NCI-H1092 treated with DMSO at 0.1 percent for 48 hours (cell line): Measurements from ENCODE around the gene C5orf15.
A peak's percentile ranks its signal among the peaks of the same experiment; 100 is the strongest.
"Not testable (repeated sequence)": the region's sequence is repeated elsewhere in the genome, so short reads cannot be mapped to it uniquely, and the experiment has no call there.

ENCODE experiments used
- DNase-seq: peaks from one replicate; lab custom pipeline; 2025; lab: John Stamatoyannopoulos, UW

C5orf15 gene

DNA sequence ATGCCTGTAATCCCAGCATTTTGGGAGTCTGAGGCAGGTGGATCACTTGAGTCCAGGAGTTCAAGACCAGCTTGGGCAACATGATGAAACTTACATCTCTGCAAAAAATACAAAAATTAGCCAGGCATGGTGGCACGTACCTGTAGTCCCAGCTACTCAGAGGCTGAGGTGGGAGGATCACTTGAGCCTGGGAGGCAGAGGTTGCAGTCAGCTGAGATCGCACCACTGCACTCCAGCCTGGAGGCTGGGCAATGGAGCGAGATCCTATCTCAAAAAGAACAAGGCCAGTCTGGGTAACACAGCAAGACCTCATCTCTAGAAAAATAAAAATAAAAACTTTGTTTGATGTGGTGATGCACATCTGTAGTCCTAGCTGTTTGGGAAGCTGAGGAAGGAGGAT lies 30.8 kb downstream of the C5orf15 start:
- not testable (repeated sequence) for DNase-seq

GRCh38 chr5:133936651-133937015 lies 31.8 kb downstream of the C5orf15 start:
- DNase-seq, result no peak

DNA sequence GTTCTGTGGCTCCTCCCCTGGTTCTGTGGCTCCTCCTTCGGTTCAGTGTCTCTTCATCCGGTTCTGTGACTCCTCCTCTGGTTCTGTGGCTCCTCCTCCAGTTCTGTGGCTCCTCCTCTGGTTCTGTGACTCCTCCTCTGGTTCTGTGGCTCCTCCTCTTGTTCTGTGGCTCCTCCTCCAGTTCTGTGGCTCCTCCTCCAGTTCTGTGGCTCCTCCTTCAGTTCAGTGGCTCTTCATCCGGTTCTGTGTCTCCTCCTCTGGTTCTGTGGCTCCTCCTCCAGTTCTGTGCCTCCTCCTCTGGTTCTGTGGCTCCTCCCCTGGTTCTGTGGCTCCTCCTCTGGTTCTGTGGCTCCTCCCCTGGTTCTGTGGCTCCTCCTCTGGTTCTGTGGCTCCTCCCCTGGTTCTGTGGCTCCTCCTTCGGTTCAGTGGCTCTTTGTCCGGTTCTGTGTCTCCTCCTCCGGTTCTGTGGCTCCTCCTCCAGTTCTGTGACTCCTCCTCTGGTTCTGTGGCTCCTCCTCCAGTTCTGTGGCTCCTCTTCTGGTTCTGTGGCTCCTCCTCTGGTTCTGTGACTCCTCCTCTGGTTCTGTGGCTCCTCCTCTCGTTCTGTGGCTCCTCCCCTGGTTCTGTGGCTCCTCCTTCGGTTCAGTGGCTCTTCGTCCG lies 32.3 kb downstream of the C5orf15 start:
- DNase-seq, result not testable (repeated sequence)

- DNase-seq, result no peak
Measured at GRCh38 chr5:133935667-133935940, 32.8 kb downstream of the C5orf15 start.

GRCh38 chr5:133934822-133935666 lies 33.4 kb downstream of the C5orf15 start:
- DNase-seq, result peak; percentile 53

DNA sequence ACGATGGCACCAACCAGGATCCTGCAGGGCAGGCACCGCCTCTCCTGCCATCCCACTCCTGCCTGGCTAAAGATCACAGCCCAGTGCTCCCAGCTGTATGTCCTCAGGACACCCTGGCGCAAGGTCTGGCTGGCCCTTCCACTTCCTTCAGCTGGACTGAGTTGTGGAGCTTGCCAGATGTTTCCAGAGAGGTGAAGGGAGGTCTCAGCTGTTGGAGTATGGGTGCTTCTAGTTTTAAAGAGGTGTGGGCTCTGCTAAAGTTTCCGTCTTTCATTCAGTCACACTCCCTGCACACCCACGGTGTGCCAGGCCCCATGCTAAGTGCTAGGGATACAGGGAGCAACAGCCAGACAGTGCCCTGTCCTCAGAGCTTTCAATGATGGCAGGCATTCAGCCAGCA lies 34.1 kb downstream of the C5orf15 start:
- no peak for DNase-seq

DNA sequence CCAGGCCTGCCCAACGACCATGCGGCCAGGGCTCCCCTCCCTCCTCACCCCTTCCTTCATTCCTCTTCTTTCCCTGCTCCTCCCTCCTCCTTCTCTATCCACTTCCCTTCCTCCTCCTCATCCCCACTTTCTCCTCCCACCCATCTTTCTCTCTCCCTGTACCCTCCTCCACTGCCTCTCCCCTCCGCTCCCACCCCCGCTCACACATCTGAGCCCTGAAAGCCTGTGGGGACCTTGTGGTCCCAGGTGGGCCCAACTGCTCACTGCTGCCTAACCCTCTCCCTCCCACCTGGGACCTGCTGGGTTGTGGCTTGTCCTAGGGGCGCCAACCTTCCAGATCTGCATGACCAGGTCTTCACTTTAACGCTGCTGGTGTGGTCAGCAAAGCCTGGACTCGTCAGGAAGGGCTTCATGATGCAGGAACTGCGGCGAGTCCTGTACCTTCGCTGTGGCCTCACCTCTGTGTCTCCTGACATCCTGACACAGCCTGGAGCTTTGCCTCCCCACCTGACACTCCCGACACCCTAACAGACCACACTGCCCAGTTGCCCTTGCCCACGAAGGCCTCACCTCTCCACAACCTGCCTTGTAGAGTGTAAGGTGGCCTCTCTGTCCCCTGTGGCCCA lies 34.6 kb downstream of the C5orf15 start:
- no peak for DNase-seq

DNA sequence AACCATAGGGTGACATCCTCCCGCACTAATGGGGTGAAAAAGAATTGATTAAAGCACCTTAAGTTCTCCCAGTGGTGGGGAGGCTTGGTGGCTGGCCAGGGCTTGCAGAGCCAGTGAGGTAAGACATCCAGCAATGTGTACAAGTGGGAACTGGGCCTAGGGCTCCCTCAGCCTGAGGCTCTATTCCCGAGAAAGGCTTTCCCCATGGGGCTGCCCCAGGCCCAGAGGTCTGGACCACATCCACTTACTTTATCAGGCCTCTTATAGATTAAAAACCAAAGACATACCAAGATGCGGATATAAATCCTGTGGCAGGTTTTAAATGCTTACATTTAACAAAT lies 35.3 kb downstream of the C5orf15 start:
- no peak for DNase-seq

- no peak for DNase-seq
Measured at GRCh38 chr5:133932441-133933168, 35.8 kb downstream of the C5orf15 start.

DNA sequence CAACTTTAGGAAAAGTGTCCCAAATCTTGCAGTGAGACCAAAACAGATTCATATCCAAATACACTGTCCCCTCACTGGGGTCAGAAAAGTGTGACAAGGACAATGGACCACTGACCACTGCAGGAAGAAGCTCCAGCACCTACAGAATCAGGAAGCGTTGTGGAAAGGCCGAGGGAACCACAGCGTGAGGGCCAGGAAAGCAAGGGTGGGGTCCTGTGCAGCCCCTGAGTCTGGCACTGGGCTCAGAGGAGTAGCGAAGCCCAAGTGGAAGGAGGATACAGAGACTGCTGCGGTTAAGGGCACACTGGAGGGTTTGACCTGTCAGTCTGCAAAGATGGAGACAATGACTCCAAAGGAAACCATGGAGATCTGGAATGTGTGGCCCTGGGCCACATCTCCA lies 36.9 kb downstream of the C5orf15 start:
- DNase-seq, result no peak

- no peak for DNase-seq
Measured at GRCh38 chr5:133930813-133931090, 37.7 kb downstream of the C5orf15 start.

DNA sequence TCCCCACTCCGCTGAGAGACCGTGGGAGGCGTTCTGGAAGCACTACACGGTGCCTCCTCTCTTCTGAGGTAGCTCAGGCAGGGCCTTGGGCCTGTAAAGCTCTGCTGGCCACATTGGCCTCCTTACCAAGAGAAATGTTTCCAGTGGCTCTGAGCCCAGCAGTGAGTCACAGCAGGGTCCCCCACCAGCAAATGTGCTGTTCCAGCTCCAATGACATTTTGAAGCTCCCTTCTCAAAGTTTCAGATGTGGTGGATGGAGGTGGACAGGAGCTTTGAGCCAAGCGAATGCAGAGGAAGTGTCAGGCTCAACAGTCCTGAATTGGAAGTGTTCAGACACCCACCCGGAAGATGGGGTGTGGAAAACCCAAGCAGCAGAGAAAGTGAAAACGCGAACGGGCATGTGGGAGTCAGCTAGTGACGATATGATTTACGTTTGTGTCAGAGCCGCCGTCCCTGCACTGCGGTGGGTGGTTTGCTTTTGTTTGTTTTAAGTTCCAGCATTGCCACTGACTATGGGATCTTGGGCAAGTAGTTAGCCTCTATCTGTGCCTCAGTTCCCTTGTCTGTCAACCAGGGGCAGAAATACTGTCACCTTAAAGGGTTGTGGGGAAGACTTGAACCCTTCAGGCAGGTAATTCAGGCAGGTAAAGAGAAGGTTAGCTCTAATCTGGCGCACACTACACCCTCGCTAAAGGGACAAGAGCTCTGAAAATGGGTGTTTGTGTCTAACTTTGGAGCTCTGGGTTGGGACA lies 38.2 kb downstream of the C5orf15 start:
- no peak for DNase-seq

DNA sequence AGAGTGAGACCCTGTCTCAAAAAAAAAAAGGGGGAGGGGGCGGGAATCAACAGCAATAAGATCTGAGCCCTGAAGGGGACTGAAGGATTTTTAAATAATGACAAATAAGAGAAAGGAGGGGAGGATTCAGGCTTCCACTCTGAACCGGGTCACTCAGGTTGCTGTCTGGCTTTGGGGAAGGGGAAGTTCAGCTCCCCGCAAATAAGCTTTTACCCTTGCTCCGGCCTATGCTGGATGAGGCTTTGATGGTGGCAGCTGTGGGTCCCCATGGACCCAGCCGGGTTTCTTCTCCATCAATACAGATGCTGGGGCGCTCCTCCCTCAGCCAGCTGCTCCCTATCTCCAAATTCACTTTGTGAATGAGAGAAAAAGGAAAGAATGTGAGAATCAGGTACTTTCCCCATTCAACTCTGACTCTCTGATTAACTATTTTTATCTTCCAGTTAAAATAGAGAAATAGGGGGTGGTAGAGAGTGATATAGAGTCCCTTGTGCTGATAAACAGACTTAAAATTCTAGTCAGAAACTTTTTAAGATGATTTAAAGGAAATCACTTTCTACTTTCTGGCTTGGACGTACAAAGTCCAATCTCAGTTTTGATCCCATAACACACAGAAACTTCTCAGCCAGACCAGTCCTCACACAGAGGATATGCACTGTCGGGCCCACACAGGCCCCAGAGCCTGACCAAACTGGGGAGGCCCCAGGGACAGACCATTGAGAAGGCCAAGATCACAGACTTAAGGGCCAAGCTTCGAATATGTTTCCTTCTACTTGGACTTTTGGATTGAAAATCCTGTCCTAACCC lies 39.6 kb downstream of the C5orf15 start:
- DNase-seq, result no peak

DNA sequence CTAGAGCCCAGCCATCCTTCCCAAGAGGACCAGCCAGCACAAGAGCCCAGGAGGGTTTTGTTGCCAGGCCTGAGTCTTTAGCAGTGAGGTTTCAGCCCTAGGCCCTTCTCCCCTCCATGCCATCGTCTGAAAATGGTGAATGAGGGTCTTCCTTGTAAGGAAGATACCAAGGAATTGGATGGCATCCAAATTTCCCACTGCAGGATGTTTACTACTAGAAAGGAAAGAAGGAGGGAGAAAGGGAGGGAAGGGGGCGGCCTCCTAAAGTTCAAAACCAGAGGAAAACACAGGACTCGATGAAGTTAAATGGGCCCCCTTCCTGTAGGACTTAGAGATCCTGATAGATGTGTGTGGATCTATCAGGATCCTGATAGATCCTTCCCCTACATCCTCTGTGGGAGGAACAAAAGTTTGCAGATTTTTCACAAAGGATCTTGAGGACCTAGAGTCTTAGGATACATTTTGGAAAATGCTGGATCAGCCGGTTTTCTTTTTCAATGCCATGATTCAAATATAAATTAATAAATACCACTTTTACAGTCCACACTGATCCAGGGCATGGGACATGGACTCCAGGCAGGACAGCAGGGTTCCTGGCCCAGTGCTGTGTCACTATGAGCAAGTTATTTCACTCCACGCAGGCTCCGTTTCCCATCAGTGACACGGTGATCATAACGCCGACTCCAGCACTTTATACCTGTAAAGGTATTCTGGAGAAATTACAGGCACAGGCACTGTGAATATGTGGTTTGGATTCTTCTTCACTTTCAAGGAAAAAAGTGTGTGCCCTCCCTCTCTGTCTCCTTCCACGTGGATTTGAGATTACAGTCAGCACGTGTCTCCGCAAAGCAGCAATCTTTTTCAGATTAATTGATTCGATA lies 40.9 kb downstream of the C5orf15 start:
- DNase-seq, result no peak

DNA sequence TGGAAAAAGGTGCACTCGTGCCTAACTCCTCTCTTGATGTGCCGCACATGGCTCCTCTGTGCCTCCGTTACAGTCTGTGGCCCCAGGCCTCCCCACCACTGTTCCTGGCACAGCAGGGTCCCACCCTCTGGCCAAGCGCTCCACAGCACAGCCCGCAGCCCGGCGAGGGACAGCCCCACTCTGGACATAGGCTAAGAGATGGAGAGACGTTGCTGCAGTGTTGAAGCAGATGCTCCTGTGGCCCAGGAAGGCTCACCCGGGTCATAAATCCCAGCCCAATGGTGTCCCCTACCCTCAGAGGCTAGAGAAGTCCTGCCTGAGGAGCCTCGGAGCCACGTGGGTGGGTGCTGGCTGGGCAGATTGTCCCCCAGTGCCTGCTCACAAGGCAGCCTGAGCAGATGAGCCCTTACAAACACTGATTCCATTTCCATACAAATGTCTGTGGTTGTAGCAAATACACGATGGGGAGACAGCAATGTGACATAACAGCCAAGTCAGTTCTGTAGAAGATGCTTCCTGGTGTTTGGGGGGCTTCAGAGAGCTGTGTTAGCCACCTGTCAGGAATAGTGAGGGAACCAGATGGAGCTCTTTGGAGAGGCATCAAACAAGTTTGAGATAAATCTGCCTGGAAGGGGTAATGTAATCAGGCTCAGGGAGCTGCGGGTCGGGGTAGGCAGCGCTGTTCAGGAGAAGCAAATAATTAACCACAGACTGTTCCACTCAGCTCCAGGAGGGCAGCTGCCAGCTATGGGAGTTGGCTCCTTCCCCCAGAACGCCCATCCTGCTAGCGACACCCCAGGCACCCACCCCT lies 41.7 kb downstream of the C5orf15 start:
- peak; percentile 64 for DNase-seq

DNA sequence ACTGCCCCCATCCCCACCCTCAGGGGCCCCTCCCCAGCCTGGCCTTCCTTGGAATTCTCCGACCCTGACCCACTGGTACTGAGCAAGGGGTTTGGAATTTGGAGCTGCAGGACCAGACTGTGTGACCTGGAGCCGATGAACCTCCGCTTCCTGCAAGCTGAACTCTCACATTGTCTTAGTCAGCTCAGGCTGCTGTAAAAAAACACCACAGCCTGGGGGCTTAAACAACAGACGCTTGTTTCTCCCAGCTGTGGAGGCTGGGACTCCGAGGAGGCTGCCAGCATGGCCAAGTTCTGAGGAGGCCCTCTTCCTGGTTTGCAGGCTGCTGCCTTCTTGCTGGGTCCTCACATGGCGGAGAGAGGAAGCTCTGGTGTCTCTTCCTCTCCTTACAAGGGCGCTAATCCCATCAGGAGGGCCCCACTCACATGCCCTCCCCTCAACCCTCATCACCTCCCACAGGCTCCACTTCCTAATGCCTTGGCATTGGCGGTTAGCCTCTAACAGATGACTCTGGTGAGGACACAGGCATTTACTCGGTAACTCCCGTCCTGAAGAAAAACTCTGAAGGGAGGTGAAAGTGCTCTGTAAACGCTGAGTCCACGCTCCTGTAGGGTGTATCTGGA lies 42.4 kb downstream of the C5orf15 start:
- DNase-seq, result no peak

GRCh38 chr5:133925269-133925668 lies 43.2 kb downstream of the C5orf15 start:
- DNase-seq, result no peak

DNA sequence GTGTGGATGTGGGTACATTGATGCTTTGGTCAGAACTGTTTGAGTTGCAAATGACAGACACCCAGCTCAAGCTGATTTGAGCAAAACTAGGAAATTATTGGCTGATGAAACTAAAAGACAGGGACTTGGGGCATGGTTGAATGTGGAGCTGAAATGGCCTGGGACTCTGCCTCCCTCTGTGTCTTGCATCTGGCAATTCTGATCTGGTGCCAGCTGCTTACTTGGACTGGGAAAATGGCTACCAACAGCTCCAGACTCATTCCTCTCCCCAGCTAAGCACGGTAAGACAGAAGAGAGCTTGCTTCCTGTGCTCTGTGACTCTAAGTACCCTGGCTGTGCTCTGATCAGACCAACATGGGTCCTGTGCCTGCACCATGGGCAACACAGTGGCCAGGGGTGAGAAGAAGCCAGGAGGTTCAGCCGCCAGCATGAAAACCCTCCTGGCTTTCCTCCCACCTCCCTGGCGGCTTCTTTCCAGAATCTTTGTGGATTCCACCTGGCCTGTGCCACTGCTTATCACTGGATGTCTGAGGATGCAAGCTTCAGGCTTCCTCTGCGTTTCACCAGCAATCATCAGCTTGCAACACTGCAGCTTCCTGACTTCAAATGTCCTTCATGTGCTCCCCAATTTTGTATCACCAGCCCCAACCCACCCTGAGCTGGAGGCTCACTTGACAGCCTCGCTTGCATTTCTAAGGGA lies 44.1 kb downstream of the C5orf15 start:
- DNase-seq, result peak; percentile 80

GRCh38 chr5:133921979-133922378 lies 46.4 kb downstream of the C5orf15 start:
- peak; percentile 44 for DNase-seq
